ENCODE measurements around the gene ASAP2.
"Not testable (repeated sequence)": the region's sequence is repeated elsewhere in the genome, so short reads cannot be mapped to it uniquely, and the experiment has no call there.

Gene ASAP2

DNA sequence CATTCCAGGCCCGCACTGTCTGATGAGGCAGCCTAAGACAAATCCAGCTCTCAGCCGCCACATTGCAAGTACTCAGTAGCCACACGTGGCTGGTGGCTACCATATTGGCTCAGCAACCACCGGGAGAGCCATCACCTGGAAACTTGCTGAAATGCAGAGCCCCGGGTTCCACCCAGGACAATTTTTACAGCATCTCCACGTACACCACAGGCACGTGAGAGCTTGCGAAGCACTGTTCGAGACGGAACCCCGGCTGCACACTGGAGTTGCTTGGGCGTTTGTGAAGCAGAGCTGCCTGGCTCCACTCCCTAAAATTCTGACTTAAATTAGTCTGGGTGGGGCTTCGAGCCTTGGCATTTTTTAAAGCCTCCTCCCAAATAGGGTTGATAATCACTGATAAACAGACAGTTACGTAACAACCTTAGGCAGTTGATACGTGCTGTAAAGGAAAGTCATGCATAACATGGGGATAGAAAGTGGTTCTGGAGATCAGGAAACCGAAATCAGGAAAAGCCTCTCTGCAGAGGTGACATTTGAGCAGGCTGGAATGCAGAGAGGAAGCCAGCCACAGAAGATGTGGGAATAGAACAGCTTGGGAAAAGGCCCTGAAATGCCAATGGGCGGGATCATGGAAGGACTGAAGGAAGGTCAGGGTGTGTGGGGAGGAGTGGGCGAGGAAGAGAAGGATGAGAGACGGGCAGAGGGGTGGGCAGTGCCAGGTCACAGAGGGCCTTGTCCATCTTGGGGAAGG lies 6.2 kb downstream of the ASAP2 start:
- no peak for DNase-seq

DNA sequence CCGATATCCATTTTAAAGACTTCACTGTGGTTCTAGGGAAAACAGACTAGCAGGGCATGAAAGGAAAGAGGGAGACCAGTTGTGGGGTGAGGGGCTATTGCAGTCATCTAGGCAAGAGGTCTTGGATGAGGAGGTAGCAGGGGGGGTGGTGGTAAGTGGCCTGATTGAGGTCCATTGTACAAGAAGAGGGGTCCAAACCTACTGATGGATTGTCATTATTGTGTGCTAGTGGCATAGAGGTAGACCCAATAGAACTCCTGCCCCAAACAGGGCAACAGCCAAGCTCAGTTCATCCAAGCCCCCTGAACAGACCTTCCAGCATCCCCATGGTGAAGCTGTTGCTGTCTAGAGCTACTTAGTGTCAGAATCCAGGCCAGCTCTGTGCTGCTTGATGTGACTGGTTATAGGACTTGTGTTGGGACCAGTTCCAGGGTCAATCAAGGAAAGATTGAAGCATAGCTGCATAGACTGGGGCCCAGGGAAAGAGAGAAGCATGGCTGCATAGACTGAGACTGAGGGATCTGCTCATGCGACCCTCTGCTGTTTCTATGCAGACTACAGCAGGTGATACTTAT lies 7.0 kb downstream of the ASAP2 start:
- no peak for DNase-seq

DNA sequence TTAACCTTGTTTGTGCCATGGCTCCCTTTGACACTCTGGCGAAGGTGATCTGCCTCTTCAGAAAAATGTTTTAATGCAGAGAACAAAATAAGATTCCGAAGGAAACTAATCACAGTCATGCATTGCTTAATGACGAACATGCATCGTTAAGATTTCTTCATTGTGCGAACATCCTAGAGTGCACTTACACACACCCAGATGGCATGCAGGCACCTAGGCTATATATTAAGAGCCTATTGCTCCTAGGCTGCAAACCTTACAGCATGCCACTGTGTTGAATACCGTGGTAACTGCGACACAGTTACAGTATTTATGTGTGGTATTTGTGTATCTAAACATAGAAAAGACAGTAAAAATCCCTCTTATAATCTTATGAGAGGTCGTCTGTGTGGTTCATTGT lies 8.3 kb downstream of the ASAP2 start:
- no peak for DNase-seq

DNA sequence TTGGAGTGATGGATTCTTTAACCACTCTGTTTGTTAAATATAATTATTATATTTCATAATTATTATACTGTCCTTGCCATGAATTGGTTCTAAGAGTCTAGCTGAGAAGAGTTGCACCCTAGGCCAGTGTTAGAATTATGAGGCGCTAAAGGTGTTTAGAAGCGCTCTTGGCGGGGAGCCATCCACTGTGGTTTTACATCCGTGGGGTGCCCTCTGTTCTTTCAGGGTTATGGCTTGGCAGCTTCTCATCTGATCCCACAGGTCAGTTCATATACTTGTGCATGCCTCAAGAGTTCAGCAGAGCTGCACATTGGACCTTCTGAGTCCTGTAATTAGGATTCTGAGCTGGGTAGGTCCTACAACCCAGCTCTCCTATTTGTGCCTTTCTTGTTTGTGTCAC lies 9.1 kb downstream of the ASAP2 start:
- DNase-seq, result no peak

DNA sequence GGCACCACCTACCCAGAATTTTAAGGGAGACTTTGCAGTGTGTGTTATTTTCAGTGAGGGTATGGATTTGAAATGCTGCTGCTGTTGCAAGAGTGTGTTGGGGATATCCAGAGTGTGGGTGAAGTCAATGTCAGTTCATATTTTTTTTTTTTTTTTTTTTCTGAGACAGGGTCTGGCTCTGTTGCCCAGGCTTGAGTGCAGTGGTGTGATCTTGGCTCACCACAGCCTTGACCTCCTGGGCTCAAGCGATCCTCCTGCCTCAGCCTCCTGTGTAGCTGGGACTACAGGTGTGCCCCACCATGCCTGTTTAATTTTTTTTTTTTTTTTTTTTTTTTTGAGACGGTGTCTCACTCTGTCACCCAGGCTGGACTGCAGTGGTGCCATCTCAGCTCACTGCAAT lies 9.5 kb downstream of the ASAP2 start:
- DNase-seq, result not testable (repeated sequence)

DNA sequence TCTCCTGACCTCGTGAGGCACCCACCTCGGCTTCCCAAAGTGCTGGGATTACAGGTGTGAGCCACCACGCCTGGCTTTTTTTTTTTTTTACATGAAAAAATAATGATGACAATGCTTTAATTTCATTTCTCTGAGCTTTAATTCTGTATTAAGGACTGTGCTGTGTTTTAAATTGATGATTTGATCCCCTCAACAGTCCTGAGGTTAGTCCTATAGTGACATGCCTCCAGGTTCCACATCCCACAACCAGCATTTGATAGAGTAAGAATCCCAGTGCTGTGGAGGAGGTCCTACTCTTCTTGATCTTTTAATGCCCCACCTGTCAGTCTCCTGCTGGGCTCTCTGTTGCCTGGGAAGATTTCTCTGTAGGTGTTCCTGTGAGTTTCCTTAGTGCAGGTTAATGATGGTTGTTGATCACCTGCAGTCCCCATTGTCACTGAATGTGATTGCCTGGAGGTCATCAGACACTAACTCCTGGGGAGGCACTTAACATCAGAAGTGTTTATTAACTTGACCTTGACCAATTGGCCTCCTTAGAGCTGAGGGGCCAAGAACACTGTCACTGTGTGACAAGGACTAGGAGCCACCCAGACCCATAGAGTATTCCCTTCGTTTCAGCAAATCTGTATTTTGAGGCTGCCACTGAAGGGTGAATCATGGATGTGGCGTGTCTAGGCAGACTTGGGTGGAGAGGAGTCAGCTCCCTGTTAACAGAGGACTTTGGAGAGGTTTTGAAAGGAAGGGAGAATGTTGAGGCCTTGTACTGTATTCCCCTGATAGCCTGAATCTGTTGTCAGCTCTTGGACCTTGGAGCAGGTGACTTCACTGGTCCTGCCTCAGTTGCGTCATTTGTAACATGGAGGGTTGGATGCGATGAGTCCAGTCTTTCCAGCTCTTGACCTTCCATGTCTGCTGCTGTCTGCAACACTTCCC lies 11.5 kb downstream of the ASAP2 start:
- peak; percentile 68 for DNase-seq

DNA sequence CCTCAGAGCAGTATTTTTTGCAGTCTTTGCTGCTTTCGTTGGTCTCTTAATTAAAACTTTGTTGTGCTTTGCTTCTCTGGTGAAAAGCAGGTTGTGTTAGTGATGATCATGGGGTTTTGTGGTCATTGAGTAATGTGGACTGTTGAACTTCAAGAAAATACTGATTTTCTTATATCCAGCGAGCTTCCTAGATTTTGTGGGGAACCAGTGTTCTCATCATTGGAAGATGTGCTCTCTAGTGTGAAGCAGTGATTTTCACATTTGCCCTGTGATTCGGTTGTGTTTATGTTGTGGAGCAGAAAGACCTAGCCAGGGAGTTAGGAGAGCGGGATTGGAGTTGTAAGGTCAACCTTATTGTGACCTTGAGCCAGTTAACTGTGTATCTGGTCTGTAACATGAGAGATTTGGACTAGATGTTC lies 12.4 kb downstream of the ASAP2 start:
- DNase-seq, result no peak

DNA sequence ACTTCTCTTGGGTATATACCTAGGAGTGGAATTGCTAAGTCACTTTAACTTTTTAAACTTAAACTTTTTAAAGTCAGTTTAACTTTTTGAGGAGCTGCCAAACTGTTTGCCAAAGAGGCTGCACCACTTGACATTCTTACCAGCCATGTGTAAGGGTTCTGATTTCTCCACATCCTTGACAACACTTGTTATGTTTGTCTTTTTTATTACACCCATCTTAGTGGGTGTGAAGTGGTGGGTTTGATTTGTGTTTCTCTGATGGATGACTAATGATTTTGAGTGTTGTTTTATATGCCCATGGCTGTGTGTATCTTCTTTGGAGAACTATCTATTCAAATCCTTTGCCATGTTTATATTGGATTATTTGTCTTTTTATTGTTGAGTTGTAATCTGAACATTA lies 13.6 kb downstream of the ASAP2 start:
- DNase-seq, result no peak

DNA sequence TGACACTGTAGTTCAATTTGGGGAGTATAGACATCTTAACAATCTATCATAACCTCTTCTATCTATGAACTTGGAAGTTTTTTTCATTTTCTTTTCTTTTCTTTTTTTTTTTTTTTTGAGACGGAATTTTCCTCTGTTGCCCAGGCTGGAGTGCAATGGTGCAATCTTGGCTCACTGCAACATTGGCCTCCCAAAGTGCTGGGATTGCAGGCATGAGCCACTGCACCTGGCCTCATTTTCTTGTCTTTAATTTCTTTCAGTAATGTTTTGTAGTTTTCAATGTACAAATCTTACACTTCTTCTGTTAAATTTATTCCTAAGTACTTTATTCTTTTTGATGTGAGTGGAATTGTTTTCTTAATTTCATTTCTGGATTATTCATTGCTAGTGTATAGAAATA lies 14.6 kb downstream of the ASAP2 start:
- no peak for DNase-seq

DNA sequence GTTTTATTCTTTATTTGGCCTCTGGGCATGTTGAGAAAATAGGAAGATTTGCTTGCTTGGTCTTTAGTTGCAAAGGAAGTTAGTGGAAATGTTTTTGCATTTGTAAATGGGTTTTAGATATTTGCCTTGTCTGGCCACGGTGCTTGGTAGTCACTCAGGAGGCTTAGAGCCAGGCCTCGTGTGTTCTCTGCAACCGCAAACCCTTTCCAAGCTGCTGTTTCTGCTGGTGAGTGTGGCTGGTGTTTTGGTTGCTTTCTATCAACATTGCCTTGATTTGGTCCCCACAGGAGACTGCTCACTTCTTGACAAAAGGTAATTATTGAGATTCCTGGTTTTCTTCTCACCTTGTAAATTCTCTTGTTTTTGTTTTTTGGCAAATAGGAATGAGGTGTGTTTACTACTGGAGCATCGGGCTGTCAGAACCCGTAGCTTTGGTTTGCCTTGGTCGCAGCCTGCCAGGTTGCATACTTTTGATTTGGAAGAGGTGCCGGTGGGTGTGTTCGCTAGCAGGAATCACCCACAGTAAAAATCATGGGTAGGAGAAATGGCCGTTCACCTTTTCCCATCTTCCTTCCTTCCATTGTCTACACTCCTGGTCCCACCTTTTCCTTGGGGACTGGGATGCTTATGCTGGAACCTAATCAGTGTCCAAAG lies 15.8 kb downstream of the ASAP2 start:
- no peak for DNase-seq

DNA sequence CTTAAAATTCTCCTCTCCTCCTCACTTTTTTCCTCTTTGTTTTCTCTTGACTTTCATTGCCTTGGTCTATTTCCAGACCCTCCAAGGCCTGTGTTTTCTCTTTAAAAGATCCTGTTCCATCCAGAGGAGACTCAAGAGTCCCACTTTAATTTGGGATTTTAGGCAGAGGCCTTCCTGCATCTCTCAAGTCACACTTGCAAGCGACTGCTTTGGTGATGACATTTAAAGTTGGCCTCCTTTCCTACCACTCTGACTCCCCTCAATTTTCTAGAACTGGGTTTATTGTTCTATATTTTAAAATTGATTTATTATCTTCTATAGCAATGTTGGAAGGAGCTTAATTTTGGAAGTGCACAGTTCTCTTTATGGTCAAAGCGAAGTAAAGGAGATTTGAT lies 16.3 kb downstream of the ASAP2 start:
- no peak for DNase-seq

DNA sequence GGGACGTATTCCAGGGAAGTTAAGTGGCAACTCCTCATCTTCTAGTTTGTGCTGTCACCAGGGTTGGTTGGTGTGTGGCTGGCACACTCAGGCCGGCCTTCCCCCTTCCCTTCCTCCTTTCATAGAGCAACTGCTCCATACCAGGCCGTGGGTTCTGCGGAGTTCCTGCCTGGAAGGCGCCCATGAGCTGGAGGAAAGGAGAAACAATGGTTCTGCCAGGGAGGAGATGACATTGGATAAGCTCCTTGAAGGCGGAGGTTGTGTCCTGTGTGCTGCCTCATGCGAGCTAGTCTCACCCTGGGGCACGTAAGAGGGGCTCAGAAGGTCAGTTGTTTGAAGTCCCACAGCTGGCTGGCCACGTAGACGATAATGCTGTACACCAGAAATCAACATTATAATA lies 19.2 kb downstream of the ASAP2 start:
- no peak for DNase-seq

DNA sequence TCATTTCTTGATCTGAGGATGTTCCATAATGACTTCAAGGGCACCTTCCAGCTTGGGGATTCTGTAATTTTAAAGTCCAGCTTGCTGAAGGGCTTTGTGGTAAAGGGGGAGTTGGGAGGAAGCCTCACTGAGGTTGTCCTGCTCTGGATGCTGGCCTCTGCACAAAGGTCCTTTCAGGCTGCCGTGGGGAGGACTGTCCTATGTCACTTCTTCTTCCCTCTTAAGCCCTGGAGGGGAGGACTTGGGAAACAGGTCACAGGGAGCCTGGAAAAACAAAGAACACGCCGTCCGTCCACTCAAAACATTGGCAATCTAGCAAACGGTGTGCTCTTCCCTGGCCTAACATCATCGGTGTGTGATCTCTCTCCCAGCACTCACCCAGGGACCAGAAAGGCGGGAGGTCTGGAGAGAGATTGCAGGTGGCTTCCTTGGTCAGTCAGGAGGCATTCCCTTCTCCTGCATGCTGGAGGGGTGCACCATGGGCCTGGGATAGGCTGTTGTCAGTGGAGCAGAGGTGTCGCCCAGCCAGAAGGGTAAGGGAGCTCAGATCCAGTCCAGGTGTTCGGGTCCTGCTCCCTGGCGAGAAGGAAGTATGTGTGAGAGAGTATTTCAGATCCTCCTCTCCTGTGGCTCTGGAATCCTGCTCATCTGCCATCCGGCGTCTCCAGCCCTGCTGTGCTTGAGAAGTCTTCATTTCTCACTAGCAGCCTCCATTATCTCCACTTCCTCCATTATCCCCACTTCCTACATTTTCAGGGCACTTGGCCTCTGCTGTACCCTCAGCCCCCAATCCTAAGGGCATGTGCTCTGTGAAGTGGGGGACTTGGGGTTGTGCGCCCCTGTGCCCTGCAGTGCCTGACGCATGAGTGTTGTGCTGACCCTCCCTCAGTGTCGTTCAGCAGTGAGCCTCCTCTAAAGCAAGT lies 20.1 kb downstream of the ASAP2 start:
- DNase-seq, result no peak

DNA sequence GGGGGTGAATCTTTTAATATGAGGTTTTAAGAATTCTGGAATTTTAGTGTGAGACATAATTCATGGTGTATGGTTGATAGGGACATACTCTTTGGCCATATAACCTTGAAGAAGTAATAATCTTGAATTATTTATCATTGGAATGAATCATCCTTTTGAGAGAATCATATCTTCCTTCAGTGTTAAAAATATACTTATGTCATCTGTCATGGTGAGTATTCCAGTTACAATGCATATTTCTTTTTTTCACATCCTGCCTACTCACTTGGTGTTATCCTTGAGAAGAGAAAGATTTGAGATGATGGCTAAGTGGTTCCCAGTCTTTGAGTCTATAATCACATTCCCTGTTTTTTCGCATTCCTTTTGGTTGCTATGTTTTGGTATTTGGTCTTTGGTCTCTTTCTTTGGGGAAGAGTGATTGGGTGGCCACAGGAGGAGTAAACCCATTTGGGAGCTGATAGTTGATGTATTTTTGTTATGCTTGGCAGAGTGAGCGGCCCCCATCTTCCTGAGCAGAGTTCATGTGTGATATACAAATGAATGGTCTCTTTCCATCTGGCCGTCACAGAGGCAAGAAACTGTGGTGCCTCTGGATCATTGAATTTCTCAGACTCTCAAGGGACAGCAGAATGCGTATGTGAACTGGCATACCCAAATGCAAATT lies 21.6 kb downstream of the ASAP2 start:
- no peak for DNase-seq

DNA sequence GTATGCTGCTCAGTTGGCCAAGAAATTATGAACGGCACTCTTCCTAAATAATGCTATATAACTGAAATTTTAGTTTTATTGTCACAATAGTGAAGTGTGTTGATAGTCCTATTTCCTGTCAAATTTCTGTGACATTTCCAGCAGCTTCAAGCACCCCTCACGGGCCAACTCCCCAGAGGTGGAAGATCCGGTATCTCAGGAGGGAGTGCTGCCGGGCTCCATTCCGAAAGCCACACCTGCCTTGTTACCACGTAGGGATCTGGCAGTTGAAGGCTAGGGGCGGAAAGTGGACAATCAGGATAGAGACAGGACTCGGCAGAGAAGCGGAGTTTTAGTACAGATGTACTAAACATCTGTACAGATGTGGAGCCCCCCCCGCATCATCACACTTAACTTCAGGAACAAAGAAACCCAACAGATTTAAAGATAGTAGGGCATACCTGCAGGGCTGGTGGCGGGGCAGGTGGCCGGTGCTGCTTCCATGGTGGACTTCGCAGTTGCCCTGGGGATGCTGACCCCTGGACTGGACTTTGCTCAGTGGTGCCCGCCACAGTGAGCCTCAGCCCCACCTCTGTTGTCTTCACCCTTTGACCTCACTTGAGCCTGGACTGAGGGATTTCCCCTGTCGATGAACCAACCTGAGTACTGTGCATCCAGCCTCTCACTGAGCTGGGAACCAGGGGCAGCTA lies 22.3 kb downstream of the ASAP2 start:
- DNase-seq, result no peak

DNA sequence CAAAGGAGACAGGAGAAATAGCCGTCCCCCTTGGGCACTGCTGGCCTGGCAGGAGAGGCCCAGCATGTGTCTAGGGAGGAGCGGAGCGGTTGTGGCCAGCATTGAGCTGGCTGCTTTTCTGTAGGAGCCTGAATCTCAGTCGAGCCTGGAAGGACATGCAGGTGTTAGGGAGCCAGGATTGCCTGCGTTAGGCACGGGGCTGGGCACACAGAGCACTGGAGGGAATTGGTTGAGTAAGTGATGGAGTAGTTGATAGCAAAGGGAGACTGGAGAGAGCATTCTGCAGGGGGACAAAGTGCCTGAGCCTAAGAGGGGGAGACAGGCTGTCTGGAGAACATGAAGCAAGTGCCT lies 22.8 kb downstream of the ASAP2 start:
- DNase-seq, result no peak

DNA sequence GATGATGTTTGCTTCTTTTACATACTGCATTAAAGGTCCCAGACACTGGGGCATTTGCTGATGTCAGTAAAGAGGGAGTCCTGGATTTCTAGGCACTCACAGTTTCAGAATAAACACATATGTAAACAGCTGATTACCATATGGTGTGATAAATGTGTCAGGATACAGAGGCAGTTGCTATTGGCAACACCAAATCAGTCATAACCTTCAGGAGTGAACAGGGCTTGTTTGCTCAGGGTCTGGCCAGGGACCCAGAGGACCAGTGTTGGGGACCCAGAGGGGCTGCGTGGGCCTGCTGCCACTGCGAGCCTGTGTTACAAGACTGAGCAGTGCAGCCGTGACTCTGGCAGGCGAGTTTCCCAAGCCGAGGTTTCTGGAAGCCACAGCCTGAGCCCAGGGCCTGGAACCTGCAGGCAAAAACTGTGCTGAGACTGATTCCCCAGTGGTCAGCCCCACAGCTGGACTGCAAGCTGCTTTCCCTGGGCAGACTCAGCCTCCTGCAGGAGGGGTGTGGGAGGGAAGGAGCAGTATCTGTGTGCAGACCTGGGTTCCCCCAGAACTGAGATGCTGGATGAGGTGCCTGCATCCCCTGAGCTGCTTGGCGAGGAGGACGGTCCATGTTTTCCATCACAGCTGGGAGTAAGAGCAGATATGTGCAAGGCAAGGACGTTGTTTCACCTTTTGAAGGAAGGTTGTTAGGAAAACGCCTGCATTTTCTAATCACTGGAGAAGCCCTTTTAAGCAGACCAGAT lies 23.6 kb downstream of the ASAP2 start:
- no peak for DNase-seq

DNA sequence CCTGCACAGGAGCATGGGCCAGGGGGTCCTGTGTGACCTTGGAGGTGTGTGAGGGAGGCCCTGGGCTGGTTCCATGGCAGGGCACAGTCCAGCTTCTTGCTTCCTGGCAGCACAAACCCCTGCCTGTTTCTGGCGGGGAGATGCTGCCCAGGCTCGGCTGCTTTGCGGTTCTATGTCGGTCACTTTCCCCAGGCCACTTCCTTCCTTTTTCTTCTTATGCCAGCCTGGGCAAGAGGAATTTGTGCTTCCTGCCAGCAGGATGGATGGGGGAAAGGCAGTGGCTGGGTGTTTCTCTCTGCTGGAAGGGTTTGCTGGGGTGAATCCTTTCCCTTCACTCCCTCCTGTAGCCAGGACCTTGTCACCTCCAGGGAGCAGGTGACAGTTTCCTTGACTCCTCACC lies 24.3 kb downstream of the ASAP2 start:
- DNase-seq, result no peak

DNA sequence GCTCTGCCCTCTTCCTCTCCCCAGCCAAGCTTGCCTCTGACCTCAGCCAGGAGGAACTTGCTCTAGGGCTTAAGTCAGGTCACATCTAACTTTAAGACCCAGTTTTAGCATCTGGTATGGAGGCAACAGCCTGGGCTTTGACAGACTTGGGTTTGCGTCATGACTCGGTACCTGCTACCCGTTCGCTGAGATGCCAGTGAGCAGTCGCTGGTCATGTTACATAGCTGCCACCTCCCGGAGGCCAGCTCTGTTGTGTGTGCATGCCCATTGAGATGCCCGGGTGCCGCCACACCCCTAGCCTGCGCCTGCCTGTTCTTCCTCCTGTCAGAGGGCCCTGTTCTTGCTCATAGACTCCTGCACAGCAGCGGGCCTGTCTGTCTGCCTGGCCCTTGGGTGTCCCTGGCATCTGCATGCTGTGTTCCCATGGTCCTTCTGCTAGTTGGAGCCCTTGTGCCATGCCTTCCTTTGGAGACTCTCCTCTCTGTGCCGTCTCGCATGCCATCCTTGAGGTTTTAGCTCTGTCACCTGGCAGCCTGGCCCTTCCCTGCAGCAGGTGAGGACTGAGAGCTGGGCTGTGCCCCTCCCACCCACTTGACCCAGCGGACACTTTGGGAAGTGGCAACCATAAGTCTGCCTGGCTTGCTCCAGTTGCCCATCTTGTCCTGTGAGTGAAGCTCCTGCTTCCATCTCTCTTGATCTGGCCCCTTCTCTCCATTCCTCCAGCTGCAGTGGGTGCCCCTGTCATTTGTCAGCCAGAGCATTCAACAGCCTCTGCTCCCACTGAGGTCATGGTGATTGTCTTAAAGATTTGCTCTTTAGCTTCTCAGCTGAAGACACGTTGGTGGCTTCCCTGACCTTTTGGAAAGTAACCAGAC lies 24.9 kb downstream of the ASAP2 start:
- DNase-seq, result no peak

DNA sequence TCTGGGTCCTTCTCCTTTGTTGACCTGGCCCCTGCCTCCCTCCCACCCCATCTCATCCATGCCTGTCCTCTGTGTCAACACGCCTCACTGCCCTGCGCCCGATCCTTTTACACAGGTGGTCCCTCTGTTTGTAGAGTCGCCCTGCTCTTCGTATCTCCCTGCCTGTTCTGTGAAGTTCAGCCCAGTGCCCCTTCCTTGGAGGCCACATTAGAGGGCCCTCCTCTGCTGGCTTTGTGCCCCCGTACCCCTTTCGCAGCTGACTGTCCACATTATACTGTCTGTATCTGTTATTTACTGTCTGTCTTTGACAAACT lies 25.5 kb downstream of the ASAP2 start:
- DNase-seq, result no peak
